ENCODE results near the gene FHAD1.

DNA sequence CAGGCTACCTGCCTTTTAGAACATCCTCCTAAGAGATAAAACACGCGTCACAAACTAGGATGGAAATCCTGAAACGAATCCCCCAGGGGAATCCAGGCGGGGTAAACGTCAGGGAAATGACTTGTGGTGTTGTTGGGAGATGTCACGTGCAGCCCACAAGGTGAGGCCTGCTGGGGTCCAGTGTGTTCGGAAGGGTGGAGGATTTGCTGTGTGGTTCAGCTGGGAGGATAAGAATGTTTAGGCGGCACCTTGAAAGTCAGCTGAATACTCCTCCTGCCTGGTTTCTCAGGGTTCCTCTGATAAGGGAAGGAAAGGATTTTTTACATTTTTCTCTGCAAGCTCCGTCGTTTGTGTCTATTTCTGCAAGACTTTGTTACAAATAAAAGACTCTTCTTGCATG, 88.0 kb downstream of the FHAD1 start:
- TF ChIP-seq, protein P1, sequence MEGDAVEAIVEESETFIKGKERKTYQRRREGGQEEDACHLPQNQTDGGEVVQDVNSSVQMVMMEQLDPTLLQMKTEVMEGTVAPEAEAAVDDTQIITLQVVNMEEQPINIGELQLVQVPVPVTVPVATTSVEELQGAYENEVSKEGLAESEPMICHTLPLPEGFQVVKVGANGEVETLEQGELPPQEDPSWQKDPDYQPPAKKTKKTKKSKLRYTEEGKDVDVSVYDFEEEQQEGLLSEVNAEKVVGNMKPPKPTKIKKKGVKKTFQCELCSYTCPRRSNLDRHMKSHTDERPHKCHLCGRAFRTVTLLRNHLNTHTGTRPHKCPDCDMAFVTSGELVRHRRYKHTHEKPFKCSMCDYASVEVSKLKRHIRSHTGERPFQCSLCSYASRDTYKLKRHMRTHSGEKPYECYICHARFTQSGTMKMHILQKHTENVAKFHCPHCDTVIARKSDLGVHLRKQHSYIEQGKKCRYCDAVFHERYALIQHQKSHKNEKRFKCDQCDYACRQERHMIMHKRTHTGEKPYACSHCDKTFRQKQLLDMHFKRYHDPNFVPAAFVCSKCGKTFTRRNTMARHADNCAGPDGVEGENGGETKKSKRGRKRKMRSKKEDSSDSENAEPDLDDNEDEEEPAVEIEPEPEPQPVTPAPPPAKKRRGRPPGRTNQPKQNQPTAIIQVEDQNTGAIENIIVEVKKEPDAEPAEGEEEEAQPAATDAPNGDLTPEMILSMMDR (IDR thresholded peaks at IDR 0.05), result no peak
- TF ChIP-seq POLR2A (IDR thresholded peaks at IDR 0.05), result no peak

Data from right lobe of liver (tissue), 4 donors.